ENCODE results near the gene CAMSAP3. TPM values are rescaled to one million over a fixed set of nuclear protein-coding genes. Genes with fewer than 3 reads are reported as not detected.

The CAMSAP3 gene
- total RNA-seq, 4 donors from 2014 or later: 0.11 to 0.42 (median 0.18) TPM

DNA sequence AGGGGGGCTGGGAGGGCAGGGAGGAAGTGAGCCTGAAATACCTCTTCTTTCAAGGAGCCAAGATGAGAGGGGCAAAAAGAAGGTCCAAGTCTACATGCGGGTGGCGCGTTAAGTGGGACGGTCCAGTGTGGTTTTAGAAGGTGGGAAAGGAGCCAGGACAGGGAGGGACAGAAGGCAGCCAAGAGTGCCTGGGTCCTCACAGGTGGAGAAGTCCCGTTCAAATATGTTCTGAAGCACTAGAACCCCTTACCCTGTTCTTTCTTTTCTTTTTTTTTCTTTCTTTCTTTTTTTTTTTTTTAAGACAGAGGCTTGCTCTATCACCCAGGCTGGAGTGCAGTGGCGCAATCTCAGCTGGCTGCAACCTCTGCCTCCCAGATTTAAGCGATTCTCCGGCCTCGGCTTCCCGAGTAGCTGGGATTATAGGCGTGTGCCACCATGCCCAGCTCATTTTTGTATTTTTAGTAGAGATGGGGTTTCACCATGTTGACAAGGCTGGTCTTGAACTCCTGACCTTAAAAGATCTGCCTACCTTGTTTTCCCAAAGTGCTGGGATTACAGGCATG lies 7.4 kb downstream of the CAMSAP3 start:
- TF ChIP-seq POLR2AphosphoS5 (IDR thresholded peaks at IDR 0.05): no peak
- TF ChIP-seq POLR2A (IDR thresholded peaks at IDR 0.05; ENCODE audit: low read depth): no peak
- TF ChIP-seq EP300 (IDR thresholded peaks at IDR 0.05): no peak
- TF ChIP-seq, protein P1, sequence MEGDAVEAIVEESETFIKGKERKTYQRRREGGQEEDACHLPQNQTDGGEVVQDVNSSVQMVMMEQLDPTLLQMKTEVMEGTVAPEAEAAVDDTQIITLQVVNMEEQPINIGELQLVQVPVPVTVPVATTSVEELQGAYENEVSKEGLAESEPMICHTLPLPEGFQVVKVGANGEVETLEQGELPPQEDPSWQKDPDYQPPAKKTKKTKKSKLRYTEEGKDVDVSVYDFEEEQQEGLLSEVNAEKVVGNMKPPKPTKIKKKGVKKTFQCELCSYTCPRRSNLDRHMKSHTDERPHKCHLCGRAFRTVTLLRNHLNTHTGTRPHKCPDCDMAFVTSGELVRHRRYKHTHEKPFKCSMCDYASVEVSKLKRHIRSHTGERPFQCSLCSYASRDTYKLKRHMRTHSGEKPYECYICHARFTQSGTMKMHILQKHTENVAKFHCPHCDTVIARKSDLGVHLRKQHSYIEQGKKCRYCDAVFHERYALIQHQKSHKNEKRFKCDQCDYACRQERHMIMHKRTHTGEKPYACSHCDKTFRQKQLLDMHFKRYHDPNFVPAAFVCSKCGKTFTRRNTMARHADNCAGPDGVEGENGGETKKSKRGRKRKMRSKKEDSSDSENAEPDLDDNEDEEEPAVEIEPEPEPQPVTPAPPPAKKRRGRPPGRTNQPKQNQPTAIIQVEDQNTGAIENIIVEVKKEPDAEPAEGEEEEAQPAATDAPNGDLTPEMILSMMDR (IDR thresholded peaks at IDR 0.05): no peak
- peaks cover 0 to 86% (median 0%) of the 10 kb centered on the region in 4 donors for H3K27me3 ChIP-seq

DNA sequence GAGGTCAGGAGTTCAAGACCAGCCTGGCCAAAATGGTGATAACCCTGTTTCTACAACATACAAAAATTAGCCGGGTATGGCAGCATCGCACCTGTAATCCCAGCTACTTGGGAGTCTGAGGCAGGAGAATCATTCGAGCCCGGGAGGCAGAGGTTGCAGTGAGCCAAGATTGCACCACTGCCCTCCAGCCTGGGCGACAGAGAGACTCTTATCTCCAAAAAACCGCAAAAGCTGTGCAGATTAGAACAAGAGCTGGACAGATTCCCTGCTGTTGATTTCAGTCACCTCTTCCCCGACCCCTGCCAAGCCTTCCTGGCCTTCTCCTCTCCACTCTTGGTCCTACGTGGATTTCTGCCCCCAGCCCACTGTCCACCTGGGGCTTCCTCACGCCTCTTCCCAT lies 8.3 kb downstream of the CAMSAP3 start:
- intact Hi-C loops (cut with DNase I): no loop called here
- no peaks in the 10 kb centered on the region for H3K9me3 ChIP-seq
- H3K27me3 ChIP-seq: peaks cover 0 to 77% (median 0%) of the 10 kb centered on the region in 4 donors
- 81% methylated on average over 9 of the region's 9 CpGs for WGBS
- H3K27ac ChIP-seq (replicated peaks in 1 of 4): no peak overlapping the region
- TF ChIP-seq EP300 (IDR thresholded peaks at IDR 0.05): no peak
- TF ChIP-seq POLR2AphosphoS5 (IDR thresholded peaks at IDR 0.05): no peak
- no peak for TF ChIP-seq POLR2A (IDR thresholded peaks at IDR 0.05; ENCODE audit: low read depth)
- TF ChIP-seq, protein P1 (IDR thresholded peaks at IDR 0.05): no peak
- H3K4me1 ChIP-seq: no peaks in the 10 kb centered on the region
- H3K36me3 ChIP-seq: no peaks in the 10 kb centered on the region
- no peak overlapping the region for H3K4me3 ChIP-seq
- DNase-seq (ENCODE audit: extremely low spot score): no peak

More for the DNA sequence above, 7.4 kb downstream of the CAMSAP3 start:
- Histone ChIP-seq H3K9me3 (no peaks in the 10 kb centered on the region), H3K27ac (replicated peaks in 1 of 4) (no peak overlapping the region), H3K4me1 (no peaks in the 10 kb centered on the region), H3K36me3 (no peaks in the 10 kb centered on the region), H3K4me3 (no peak overlapping the region)
- intact Hi-C loops (cut with DNase I): no loop called here
- WGBS: 87% methylated on average over 11 of the region's 11 CpGs
- DNase-seq (ENCODE audit: extremely low spot score): no peak

DNA sequence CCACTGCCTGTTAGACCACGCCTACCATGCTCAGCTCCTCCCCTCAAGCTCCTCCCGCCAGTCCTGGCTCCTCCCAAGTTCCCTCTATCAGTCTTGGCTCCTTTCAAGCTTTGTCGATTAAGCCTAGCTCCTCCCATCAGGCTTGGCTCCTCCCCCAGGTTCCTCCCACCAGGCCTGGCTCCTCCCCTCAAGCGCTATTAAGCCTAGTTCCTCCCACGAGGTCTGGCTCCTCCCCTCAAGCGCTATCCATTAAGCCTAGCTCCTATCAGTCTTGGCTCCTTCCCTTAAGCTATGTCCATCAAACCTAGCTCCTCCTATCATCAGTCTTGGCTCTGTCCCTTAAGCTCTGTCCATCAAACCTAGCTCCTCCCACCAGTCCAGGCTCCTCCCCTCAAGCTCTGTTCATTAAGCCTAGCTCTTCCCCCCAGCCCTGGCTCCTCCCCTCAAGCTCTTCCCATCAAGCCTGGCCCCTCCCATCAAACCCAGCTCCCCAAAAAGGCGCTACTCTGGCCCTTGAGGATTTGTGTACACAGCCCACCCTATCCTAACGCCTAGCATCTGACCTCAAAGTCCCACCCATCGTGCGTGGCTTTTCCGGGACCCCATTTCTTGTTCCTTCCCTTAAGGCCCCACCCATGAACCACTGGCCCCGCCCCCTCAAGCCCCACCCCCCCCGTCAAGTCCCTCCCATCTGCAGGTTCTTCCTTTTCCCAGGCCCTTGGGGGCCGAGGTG lies 10.0 kb downstream of the CAMSAP3 start:
- Histone ChIP-seq H3K9me3 (no peaks in the 10 kb centered on the region), H3K27ac (replicated peaks in 1 of 4) (no peak overlapping the region), H3K27me3 (peaks cover 0 to 70% (median 0%) of the 10 kb centered on the region in 4 donors), H3K4me1 (no peaks in the 10 kb centered on the region), H3K4me3 (no peak overlapping the region), H3K36me3 (no peaks in the 10 kb centered on the region)
- no peak for DNase-seq (ENCODE audit: extremely low spot score)
- 67% methylated on average over 14 of the region's 14 CpGs for WGBS
- no peak for TF ChIP-seq POLR2A (IDR thresholded peaks at IDR 0.05; ENCODE audit: low read depth)
- intact Hi-C loops (cut with DNase I): no loop called here

DNA sequence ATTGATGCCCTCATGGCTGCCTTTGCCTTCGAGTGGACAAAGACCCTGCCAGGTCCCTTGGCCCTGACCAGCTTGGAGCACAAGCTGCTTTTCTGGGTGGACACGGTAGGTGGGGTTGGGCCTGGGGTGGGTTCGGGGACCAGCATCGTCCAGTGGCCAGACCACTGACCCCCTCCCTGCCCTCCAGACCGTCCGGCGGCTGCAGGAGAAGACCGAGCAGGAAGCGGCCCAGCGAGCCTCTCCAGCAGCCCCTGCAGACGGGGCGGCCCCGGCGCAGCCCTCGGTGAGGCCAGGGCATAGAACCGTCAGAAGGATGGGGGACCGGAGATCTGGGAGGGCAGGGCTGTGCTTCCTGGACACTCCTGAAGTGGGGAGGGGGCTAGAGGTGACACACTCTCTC lies 10.6 kb downstream of the CAMSAP3 start:
- Histone ChIP-seq H3K9me3 (no peaks in the 10 kb centered on the region), H3K4me1 (no peaks in the 10 kb centered on the region), H3K27ac (replicated peaks in 1 of 4) (no peak overlapping the region), H3K27me3 (peaks cover 0 to 68% (median 0%) of the 10 kb centered on the region in 4 donors), H3K36me3 (no peaks in the 10 kb centered on the region), H3K4me3 (no peak overlapping the region)
- 88% methylated on average over 13 of the region's 17 CpGs for WGBS
- no peak for DNase-seq (ENCODE audit: extremely low spot score)
- intact Hi-C loops (cut with DNase I): no loop called here
- TF ChIP-seq, protein P1 (IDR thresholded peaks at IDR 0.05): no peak
- TF ChIP-seq EP300 (IDR thresholded peaks at IDR 0.05) (no peak), POLR2A (IDR thresholded peaks at IDR 0.05; ENCODE audit: low read depth) (no peak), POLR2AphosphoS5 (IDR thresholded peaks at IDR 0.05) (no peak)

DNA sequence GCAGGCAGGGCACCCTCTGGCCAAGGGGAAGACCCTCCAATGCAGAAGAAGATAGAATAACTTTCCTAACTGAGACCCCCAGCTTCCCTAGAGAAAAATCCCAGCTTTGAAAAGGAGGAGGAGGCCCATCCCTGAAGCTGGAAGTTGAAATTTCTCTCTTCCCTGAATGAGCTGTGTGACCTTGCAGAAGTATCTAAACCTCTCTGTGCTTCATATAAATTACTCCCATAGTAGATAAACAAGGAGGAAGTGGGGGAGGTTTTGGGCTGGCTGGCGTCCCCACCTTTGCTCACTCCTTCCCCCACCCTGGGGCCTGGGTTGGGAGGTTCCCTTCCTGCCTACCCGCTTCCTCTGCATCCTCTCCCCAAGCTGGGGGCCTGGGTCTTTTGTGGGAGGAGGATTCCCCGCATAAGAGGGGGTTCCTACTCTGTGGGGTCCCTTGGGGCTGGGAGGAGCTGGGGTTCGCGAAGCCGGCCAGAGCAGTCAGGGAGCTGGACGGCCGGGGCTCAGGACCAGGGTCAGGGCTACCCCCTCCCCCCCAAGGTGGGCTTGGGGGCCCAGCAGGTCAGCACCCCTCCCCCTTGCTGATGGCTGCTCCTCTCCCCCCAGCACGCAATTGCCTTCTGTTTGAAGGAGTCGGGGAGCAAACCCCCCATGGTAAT lies 11.7 kb downstream of the CAMSAP3 start:
- Histone ChIP-seq H3K27me3 (peaks cover 0 to 58% (median 0%) of the 10 kb centered on the region in 4 donors), H3K4me1 (no peaks in the 10 kb centered on the region), H3K36me3 (no peaks in the 10 kb centered on the region), H3K9me3 (no peaks in the 10 kb centered on the region), H3K4me3 (no peak overlapping the region), H3K27ac (replicated peaks in 1 of 4) (no peak overlapping the region)
- intact Hi-C loops (cut with DNase I): no loop called here
- WGBS: 74% methylated on average over 10 of the region's 10 CpGs
- no peak for TF ChIP-seq POLR2AphosphoS5 (IDR thresholded peaks at IDR 0.05)
- no peak for TF ChIP-seq POLR2A (IDR thresholded peaks at IDR 0.05; ENCODE audit: low read depth)
- TF ChIP-seq, protein P1 (IDR thresholded peaks at IDR 0.05): no peak
- no peak for TF ChIP-seq EP300 (IDR thresholded peaks at IDR 0.05)
- no peak for DNase-seq (ENCODE audit: extremely low spot score)

Measured in esophagus muscularis mucosa (tissue), 4 donors.